CD4-positive, alpha-beta T cell treated with Interleukin-17A for 1 hour (primary cell): ENCODE measurements around the gene FGF6.
"Not testable (repeated sequence)": the region's sequence is repeated elsewhere in the genome, so short reads cannot be mapped to it uniquely, and the experiment has no call there.

Experiments
- DNase-seq: peaks from one replicate; pipeline ENCODE4 v3.0.0-alpha.2; 2020

FGF6 gene

DNA sequence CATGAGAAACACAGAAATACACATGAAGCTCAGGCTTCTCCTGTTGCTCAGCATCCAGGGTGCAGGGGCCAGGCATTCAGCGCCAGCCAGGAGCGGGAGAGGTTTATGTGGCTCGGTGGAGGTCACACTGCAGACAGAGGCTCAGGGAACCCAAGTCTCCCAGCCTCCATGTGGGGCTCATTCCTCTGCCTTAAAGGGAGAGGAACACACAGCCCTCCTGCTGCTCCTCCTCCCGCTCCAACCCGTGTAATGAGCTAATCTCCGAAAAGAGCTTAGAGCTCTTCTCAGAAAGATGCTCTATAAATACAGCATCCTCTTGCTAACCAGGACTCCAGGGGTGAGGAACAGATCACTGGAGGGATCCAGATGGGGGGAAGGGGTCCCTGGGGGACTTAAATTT is 28.2 kb downstream of the FGF6 start:
- no peak for DNase-seq

DNA sequence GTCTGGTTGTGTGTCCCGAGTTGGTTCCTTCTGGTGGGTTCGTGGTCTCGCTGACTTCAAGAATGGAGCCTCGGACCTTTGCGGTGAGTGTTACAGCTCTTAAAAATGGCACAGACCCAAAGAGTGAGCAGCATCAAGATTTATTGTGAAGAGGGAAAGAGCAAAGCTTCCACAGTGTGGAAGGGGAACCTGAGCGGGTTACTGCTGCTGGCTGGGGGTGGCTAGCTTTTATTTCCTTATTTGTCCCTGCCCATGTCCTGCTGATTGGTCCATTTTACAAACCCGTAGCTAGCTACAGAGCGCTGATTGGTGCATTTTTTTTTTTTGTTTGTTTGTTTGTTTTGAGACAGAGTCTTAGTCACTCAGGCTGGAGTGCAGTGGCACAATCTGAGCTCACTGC is 29.3 kb downstream of the FGF6 start:
- DNase-seq, result no peak

DNA sequence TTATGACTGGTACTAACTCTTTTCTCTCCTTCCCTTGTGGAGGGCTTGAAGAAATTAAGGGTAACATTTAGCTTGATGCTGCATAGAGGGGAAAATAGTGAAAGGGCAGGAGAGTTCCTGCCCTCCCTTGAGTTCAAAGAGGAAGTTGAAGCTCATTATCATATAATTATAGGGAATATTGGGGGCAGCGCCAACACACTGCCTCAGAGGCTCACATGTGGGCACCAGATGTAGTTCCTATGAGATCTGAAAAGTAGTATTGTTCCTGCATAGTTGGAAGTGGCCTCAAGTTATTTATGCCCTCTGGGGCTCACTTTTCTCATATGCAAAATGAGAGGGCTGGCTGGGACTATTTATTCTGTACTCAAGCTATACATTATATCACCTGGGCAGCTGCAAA is 33.1 kb downstream of the FGF6 start:
- DNase-seq, result no peak

DNA sequence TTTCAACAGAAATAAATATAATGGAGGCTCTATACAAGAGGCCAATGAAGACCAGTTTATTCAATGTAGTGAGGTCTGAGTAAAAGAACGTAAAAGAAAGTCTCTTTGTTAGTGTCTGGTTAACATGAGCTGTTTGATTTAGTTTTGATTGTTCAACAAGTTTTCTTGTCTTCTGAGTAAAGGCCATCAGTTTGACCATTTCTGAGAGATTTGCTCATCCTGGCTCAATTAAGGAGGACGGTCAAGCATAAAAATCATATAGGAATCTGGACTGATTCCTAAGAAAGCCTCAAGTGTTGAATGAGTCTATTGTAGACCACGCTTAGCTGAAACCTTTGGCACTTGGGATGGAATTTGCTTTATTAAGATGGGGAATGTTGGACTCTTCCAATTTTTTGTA is 33.6 kb downstream of the FGF6 start:
- no peak for DNase-seq

DNA sequence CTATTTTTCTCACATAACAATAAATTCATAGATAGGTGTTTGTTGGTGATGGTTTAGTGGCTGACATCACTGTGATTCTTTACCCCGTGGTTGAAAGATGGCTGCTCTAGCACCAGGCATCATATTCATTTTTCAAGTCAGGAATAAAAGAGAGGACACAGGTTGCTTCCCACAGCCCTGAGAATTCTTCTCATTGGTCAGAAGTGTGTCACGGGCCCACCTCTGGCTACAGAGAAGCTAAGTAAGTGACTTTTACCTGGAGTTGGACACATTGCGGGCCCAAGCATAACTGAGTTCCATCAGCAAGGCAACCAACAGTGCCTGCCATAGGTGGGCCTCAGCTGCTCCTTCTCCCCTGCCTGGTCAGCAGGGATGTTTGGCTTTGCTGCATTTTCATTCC is 38.5 kb downstream of the FGF6 start:
- DNase-seq, result no peak

DNA sequence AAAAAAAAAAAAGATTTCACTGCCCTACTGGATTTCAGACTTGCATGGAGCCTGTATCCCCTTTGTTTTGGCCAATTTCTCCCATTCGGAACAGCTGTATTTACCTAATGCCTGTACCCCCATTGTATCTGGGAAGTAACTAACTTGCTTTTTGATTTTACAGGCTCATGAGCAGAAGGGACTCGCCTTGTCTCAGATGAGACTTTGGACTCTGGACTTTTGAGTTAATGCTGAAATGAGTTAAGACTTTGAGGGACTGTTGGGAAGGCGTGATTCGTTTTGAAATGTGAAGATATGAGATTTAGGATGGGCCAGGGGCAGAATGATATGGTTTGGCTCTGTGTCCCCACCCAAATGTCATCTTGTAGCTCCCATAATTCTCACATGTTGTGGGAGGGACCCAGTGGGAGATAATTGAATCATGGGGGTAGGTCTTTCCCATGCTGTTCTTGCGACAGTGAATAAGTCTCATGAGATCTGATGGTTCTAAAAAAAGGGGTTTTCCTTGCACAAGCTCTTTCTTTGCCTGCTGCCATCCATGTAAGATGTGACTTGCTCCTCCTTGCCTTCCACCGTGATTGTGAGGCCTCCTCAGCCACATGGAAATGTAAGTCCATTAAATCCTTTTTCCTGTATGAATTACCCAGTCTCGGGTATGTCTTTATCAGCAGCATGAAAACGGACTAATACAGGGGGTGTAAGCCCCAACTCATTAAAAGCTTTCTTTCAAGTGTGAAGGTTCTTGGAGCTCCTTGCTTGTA is 40.6 kb downstream of the FGF6 start:
- DNase-seq, result not testable (repeated sequence)

DNA sequence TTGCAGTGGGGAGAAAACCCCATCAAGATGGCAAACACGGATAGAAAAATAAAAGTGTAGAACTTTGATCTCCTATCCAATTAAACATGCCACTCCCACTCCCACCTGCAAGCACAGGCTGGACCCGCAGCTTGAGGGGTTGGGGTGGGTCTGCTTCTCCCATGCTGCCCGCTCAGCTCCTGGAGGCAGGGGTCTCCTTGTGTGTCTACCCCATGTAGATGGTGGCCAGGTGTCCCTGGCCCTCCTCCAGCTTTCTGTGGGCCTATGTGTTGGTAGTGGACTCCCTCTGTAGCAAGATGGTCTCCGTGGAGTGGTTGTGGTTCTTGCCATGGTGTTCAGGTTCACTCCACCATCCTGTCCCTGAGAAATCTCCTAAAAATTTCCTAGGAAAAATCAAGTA is 42.6 kb downstream of the FGF6 start:
- no peak for DNase-seq

DNA sequence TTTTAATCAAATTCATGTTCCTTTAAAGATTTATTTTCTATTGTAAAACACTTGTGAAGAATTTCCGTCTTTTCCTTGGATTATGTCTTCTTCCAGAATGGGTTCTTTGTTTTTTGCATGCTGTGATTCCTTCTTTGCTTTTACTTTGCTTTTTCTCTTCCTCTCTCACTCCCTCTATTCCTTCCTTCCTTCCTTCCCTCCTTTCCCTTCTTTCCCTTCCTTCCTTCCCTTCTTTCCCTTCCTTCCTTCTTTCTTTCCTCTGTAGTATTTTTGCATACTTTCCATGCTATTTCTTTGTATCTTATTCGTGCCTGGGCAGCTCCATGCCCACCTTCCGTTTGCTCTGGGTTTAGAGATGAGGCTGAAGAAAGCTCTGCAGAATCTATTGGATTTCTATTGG is 44.5 kb downstream of the FGF6 start:
- no peak for DNase-seq

DNA sequence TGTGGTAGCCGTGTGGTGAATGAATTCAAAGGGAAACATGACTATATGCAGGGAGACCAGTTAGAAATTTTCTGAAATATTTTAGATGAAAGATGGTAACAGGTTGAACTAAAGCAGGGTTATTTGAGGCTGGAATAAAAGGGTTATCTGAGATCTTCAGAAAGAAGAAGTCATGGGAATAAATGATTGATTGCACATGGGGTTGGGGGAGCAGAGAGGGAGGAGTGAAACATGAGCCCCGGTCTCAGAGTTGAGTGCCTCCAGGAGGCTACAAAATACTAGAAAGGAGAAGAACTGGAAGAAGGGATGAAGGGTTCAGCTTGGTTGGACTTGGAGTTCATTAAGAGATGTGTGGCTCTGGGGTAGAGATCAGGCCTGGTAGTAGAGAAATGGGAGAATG is 49.8 kb downstream of the FGF6 start:
- no peak for DNase-seq

DNA sequence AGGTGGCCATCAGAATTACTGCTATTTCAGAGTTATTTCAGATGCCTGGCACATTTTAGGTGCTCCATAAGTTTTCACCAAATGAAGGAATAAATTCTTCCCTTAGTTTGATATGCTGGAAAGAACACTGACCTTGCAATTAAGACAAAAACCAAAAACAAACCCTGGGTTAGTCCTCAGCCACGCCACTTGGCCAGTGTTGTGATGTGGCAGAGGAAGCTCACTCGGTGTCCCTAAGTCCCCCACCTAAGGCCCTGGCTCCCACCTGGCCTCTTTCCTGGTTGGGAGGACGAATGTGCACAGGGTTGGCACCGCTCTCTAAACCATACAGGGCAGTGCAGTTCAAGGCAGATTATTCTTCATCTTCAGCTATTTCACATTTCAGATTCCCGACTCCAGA is 52.4 kb downstream of the FGF6 start:
- no peak for DNase-seq

DNA sequence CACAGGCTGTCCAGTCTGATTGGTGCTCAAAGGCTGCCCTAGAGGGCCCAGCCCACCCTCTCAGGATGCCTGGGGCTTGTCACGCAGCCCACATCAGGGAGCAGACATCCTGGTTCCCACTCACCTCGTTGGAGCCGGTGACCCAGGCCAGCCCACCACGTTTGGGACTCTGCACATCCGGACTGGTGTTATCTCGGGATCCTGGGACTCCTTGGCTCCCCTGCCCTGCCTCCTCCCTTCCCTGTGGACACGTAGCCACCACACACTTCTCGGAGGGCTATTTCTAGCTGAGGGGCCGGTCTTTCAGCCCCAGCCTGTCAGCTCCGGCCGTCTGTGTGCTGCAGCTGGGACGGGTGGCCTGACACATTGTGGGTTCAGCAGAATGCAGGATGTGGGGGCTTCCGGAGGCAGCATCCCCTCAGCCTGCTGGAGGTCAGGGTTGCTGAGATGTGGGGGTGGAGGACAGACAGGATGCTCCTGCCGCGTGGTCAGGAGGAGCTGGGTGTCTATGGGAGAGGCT is 53.3 kb downstream of the FGF6 start:
- DNase-seq, result no peak

DNA sequence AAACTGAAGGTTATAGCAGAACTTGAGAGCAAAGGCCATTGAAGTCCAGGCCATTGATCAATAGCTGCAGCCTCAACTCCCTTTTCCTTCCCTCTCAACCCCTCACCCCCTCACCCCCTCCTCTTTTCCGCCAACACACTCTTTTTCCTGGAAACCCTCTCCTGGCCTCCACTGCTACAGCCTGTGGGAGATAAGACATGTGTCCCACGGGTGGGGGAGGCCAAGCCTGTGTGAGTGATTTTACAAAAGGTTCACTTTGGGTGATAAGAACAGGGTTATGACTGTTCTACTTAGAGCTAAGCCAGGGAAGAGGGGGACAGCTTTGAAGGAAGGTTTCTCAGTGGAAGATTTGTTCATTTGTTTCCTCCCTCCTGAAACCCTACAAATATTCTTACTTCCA is 57.0 kb downstream of the FGF6 start:
- no peak for DNase-seq

DNA sequence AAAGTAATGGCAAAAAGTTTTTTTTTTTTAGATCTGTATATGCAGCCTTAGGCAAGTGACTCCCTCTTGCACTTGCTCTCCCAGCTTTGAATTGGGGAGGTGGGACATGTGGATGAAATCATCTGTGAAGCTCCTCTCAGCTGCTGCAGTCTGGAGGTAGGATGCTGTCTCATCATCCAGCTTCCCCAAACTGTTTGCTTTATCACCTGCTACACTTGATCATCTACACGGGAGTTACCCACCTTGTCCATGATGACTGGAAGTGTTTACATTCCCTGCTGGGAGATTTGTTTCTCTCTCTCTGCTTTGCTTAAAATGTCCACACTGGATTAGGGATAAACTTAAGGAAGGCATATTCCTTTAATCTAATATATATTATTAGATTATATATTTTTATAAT is 57.6 kb downstream of the FGF6 start:
- DNase-seq, result no peak

DNA sequence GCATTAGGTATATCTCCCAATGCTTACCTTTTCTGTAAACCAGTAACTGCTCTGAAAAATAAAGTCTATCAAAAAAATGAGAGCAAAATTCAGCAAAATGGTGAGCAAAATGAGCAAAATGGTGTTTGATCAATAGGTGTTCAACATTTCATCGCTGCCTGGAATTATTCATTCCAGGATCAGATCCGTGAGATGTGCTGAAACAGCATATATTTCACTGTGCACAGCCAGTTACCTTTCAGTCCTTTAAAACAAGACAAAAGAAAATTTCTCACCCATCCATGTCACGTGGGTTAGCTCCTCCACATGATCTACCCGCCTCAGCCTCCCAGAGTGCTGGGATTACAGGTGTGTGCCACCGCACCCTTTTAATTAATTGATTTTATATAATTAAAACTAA is 58.0 kb downstream of the FGF6 start:
- DNase-seq, result no peak

DNA sequence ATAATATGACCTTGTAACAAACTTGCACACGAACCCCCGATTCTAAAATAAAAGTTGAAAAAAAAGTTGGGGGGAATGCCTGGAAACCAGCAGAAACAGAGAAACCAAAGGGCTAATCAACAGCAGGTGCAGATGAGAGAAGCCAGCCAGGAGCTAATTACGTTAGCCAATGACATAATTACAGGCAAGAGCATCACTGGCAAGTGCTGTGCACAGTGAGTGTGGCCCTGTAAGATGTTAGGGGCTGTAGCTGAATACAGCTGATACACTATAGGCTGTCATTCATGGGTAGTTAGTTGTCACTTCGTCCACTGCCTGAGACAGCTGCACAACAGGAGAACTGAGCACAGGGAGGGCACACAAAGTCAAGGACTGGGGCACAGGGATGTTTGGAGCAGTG is 58.8 kb downstream of the FGF6 start:
- DNase-seq, result no peak
